HepG2 (cell line): ENCODE measurements around the gene MXD1. TPM values are rescaled to one million over a fixed set of nuclear protein-coding genes. Genes with fewer than 3 reads are reported as not detected.
A peak's percentile ranks its signal among the peaks of the same experiment; 100 is the strongest.

Source experiments
- CEBPG ChIP-seq: IDR thresholded peaks from 2 replicates; pipeline ENCODE4 v1.6.1; 2016
- CENPBD1 ChIP-seq: sonication (generic); formaldehyde crosslinking; IDR thresholded peaks from 2 replicates; pipeline ENCODE4 v1.8.0; 2022; ENCODE audit warnings: missing genetic modification reagents, low read depth, mild to moderate bottlenecking, borderline replicate concordance
- CENPX ChIP-seq: sonication (generic); formaldehyde crosslinking; IDR thresholded peaks from 2 replicates; pipeline ENCODE4 v1.9.0; 2021; ENCODE audit warnings: mild to moderate bottlenecking, missing genetic modification reagents, moderate library complexity
- GTF2F1 ChIP-seq: fragments of 150-350 bp; IDR thresholded peaks from 2 replicates; pipeline ENCODE4 v1.6.1; 2014; ENCODE audit warnings: low read length
- KDM5B ChIP-seq: sonication (generic); formaldehyde crosslinking; IDR thresholded peaks from 2 replicates; pipeline ENCODE4 v1.4.0; 2020; ENCODE audit warnings: missing genetic modification reagents, mild to moderate bottlenecking, borderline replicate concordance
- KLF13 ChIP-seq: sonication (generic); formaldehyde crosslinking; IDR thresholded peaks from 2 replicates; pipeline ENCODE4 v1.4.0; 2020; ENCODE audit warnings: mild to moderate bottlenecking, missing genetic modification reagents
- MXD3 ChIP-seq: IDR thresholded peaks from 2 replicates; pipeline ENCODE4 v1.6.1; 2016; ENCODE audit warnings: mild to moderate bottlenecking, missing biosample characterization, missing genetic modification reagents
- NCOA1 ChIP-seq: sonication (generic); formaldehyde crosslinking; IDR thresholded peaks from 2 replicates; pipeline ENCODE4 v1.9.0; 2021; ENCODE audit warnings: missing genetic modification reagents
- NFKB2 ChIP-seq: sonication (generic); formaldehyde crosslinking; IDR thresholded peaks from 2 replicates; pipeline ENCODE4 v1.4.0; 2020; ENCODE audit warnings: missing genetic modification reagents, borderline replicate concordance
- PAF1 ChIP-seq: IDR thresholded peaks from 2 replicates; pipeline ENCODE4 v1.6.1; 2016; ENCODE audit warnings: missing genetic modification reagents, missing compliant biosample characterization
- PCBP1 ChIP-seq: fragments of 200-400 bp; formaldehyde crosslinking; IDR thresholded peaks from 2 replicates; pipeline ENCODE4 v1.6.1; 2017; ENCODE audit warnings: mild to moderate bottlenecking, low read depth, low read length, borderline replicate concordance
- RBFOX2 ChIP-seq: fragments of 200-400 bp; formaldehyde crosslinking; IDR thresholded peaks from 2 replicates; pipeline ENCODE4 v1.6.1; 2017; ENCODE audit warnings: low read depth, mild to moderate bottlenecking, low read length
- SAP130 ChIP-seq: IDR thresholded peaks from 2 replicates; pipeline ENCODE4 v1.6.1; 2016; ENCODE audit warnings: low read depth
- SIX4 ChIP-seq: sonication (generic); formaldehyde crosslinking; IDR thresholded peaks from 2 replicates; pipeline ENCODE4 v1.4.0; 2020; ENCODE audit warnings: missing genetic modification reagents
- SNAPC5 ChIP-seq: sonication (generic); formaldehyde crosslinking; IDR thresholded peaks from 2 replicates; pipeline ENCODE4 v1.8.1; 2023; ENCODE audit warnings: mild to moderate bottlenecking, missing genetic modification reagents, borderline replicate concordance
- TARDBP ChIP-seq: sonication (generic); formaldehyde crosslinking; IDR thresholded peaks from 2 replicates; pipeline ENCODE4 v1.8.0; 2022; ENCODE audit warnings: mild to moderate bottlenecking, missing genetic modification reagents
- ZC3H13 ChIP-seq: sonication (generic); formaldehyde crosslinking; IDR thresholded peaks from 2 replicates; pipeline ENCODE4 v1.8.1; 2023; ENCODE audit warnings: mild to moderate bottlenecking, missing genetic modification reagents, moderate library complexity
- ZNF251 ChIP-seq: sonication (generic); formaldehyde crosslinking; IDR thresholded peaks from 2 replicates; pipeline ENCODE4 v1.9.0; 2021; ENCODE audit warnings: mild to moderate bottlenecking, missing genetic modification reagents
- ZNF484 ChIP-seq: sonication (generic); formaldehyde crosslinking; IDR thresholded peaks from 2 replicates; pipeline ENCODE4 v1.5.1; 2020; ENCODE audit warnings: mild to moderate bottlenecking, low read depth, missing genetic modification reagents, borderline replicate concordance
- ZNF589 ChIP-seq: sonication (generic); formaldehyde crosslinking; conservative IDR thresholded peaks from 2 replicates; pipeline ENCODE4 v1.8.0; 2022; ENCODE audit warnings: mild to moderate bottlenecking, moderate library complexity, missing genetic modification reagents
- ZNF616 ChIP-seq: sonication (generic); formaldehyde crosslinking; IDR thresholded peaks from 2 replicates; pipeline ENCODE4 v1.5.0; 2020; ENCODE audit warnings: low read depth, mild to moderate bottlenecking, missing genetic modification reagents
- ZNF724P ChIP-seq: sonication (generic); formaldehyde crosslinking; IDR thresholded peaks from 2 replicates; pipeline ENCODE4 v1.8.0; 2022; ENCODE audit warnings: missing genetic modification reagents, borderline replicate concordance
- ZNF737 ChIP-seq: sonication (generic); formaldehyde crosslinking; IDR thresholded peaks from 2 replicates; pipeline ENCODE4 v1.5.0; 2020; ENCODE audit warnings: missing genetic modification reagents, mild to moderate bottlenecking, borderline replicate concordance
- polyA plus RNA-seq, 8 experiments: library from polyadenylated mRNA; depleted of rRNA in 3 of 8; stranded (reverse) in 7 of 8; unstranded in 1 of 8; fragments of >200 nt; fragmentation: Illumina TruSeq in 4 of 8; extraction: Trizol in 4 of 8; gene quantifications; 2 replicates each; pipeline versions ENCODE4 v1.2.1 to v1.2.3, GENCODE V29; 2011 to 2016; ENCODE audit warnings: low read depth in 4 of 8, missing spikeins in 1 of 8, mixed read lengths in 1 of 8; ENCODE audit not compliant: insufficient read depth in 1 of 8
- total RNA-seq, 5 experiments: library from RNA; depleted of rRNA; stranded (reverse); fragments of >200 nt; fragmentation: Illumina TruSeq; extraction: Trizol; gene quantifications; 2 replicates each; pipeline ENCODE4 v1.2.3, GENCODE V29; 2016; ENCODE audit warnings: low read depth in 1 of 5
- TF ChIP-seq, protein P1 (sequence below), 2 experiments: sonication (generic) in 1 of 2; formaldehyde crosslinking in 1 of 2; IDR thresholded peaks; 2 replicates each; pipeline versions ENCODE4 v1.5.1 to v1.6.1; 2011 to 2020; ENCODE audit warnings: borderline replicate concordance in 1 of 2, low read depth in 1 of 2, low read length in 1 of 2, mild to moderate bottlenecking in 1 of 2, missing genetic modification reagents in 1 of 2, moderate library complexity in 1 of 2

MXD1 gene
- total and polyA plus RNA-seq, 2 of the 13 experiments (the other 11 are each of a cell fraction or from before 2014, with no cell fraction given), result 6.4 to 14.9 TPM

DNA sequence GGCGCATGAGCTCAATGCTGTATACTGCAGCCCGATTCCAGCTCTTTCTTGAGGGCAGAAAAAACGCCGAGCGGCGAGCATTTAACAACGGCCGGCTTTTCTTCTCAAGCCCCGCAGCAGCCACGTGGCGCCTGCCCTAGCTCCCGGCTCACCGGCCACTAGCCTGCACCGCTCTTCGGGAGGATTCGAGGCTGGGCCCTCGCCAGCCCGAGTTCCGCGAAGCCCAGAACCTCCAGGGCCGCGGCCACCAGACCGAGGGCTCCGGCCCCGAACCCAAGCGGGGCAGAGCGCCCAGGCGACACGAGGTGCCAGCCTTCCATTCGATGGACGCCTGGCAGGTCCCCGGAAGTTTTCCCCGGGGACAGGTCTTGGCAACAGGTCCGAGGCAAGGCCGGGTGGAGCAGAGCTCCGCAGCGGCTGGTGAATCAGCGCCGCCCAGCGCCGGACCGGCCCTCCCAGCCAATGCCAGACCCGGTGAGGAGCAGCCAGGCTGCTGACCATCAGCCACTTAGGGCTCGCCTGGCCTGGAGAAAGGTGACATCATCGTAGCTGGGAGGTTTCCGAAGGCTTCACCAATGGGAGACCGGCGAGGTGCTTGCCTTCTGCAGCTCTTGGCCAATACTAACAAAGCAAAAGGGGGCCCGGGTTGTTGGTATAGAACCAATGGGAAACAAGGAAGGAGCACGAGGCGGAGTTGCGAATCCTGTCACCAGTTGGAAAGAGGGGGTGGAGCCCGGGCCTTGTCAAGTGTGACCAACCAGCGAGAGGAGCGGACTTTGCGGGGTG, 552 bp upstream of the MXD1 start (continued):
- TF ChIP-seq ZC3H13 (CRISPR knock-in tag), result peak; percentile 97
- peak; percentile 48; the same call in 1 of the 2 replicates for TF ChIP-seq SIX4 (CRISPR knock-in tag)
- peak; percentile 54; the same call in 1 of the 2 replicates for TF ChIP-seq TARDBP (CRISPR knock-in tag)
- peak; percentile 87; the same call in 1 of the 2 replicates for TF ChIP-seq NCOA1 (CRISPR knock-in tag)
- TF ChIP-seq CEBPG (CRISPR knock-in tag), result peak; percentile 71
- peak; percentile 99 for TF ChIP-seq MXD3
- TF ChIP-seq ZNF251 (CRISPR knock-in tag), result no peak
- 0 out of 2 replicates have a peak, but pooled peaks have one; percentile 31 for TF ChIP-seq GTF2F1
- TF ChIP-seq PAF1 (CRISPR knock-in tag), result no peak
- TF ChIP-seq, protein P1, sequence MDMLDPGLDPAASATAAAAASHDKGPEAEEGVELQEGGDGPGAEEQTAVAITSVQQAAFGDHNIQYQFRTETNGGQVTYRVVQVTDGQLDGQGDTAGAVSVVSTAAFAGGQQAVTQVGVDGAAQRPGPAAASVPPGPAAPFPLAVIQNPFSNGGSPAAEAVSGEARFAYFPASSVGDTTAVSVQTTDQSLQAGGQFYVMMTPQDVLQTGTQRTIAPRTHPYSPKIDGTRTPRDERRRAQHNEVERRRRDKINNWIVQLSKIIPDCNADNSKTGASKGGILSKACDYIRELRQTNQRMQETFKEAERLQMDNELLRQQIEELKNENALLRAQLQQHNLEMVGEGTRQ (IDR thresholded peaks at IDR 0.05; ENCODE audit: low read depth, low read length), result no peak
- TF ChIP-seq, protein P1 (CRISPR knock-in tag; IDR thresholded peaks at IDR 0.05; ENCODE audit: borderline replicate concordance), result peak; percentile 75
- no peak; the same call in 1 of the 2 replicates for TF ChIP-seq PCBP1
- peak; percentile 95; the same call in 1 of the 2 replicates for TF ChIP-seq ZNF589
- peak; percentile 96 for TF ChIP-seq SAP130 (CRISPR knock-in tag)
- peak; percentile 96 for TF ChIP-seq KDM5B (CRISPR knock-in tag)
- TF ChIP-seq CENPX (CRISPR knock-in tag), result no peak
- TF ChIP-seq ZNF616 (CRISPR knock-in tag), result peak; percentile 84
- TF ChIP-seq KLF13, result 0 out of 2 replicates have a peak, but pooled peaks have one; percentile 64
- peak; percentile 63; the same call in 1 of the 2 replicates for TF ChIP-seq ZNF737 (CRISPR knock-in tag)
- TF ChIP-seq SNAPC5 (CRISPR knock-in tag), result no peak
- TF ChIP-seq RBFOX2, result peak; percentile 98
- TF ChIP-seq ZNF484, result 0 out of 2 replicates have a peak, but pooled peaks have one; percentile 64
- TF ChIP-seq CENPBD1 (CRISPR knock-in tag), result no peak
- TF ChIP-seq NFKB2, result peak; percentile 90; the same call in 1 of the 2 replicates
- TF ChIP-seq ZNF724P (CRISPR knock-in tag), result peak; percentile 96; the same call in 1 of the 2 replicates
